Activated CD8-positive, alpha-beta T cell treated with anti-CD3 and anti-CD28 coated beads, Interleukin-2, amount 10 ng/mL, durations not matched to agents 7 days and 5 days (primary cell): ENCODE measurements around the gene CBARP. TPM values are rescaled to one million over a fixed set of nuclear protein-coding genes. Genes with fewer than 3 reads are reported as not detected.
A peak's percentile ranks its signal among the peaks of the same experiment; 100 is the strongest.

Source experiments
- ATAC-seq: fragments of 150-1000 bp; cut with Tn5 transposase; one replicate; pipeline ENCODE4 v1.10.0; 2021; ENCODE audit warnings: moderate library complexity
- CTCF ChIA-PET: fragments of 350-600 bp; sonication (Branson Sonifier 250); formaldehyde crosslinking; loops from one replicate; lab custom pipeline; 2021; ENCODE audit warnings: antibody characterized with exemption; lab: Charles Lee
- POLR2A ChIA-PET: fragments of 350-600 bp; sonication (Branson Sonifier 250); formaldehyde crosslinking; loops from one replicate; lab custom pipeline; 2021; ENCODE audit warnings: antibody characterized with exemption; lab: Charles Lee
- DNase-seq: peaks from one replicate; pipeline ENCODE4 v3.0.0-alpha.2; 2020
- H3K27ac Mint-ChIP-seq: one replicate; pipeline ENCODE4 v1.8.0; 2021; ENCODE audit warnings: mild to moderate bottlenecking, mixed read lengths
- H3K27me3 Mint-ChIP-seq: one replicate; pipeline ENCODE4 v1.8.0; 2021; ENCODE audit warnings: low read depth, mixed read lengths
- H3K36me3 Mint-ChIP-seq: one replicate; pipeline ENCODE4 v1.8.0; 2021; ENCODE audit warnings: low read depth, mixed read lengths
- H3K4me1 Mint-ChIP-seq: one replicate; pipeline ENCODE4 v1.8.0; 2021; ENCODE audit warnings: low read depth, mixed read lengths
- H3K4me3 Mint-ChIP-seq: one replicate; pipeline ENCODE4 v1.8.0; 2021; ENCODE audit warnings: mild to moderate bottlenecking, mixed read lengths
- H3K9me3 Mint-ChIP-seq: one replicate; pipeline ENCODE4 v1.8.0; 2022; ENCODE audit warnings: mixed read lengths; ENCODE audit not compliant: insufficient read depth
- total RNA-seq, 2 experiments: library from RNA; stranded (reverse); gene quantifications; one replicate each; pipeline ENCODE4 v1.2.3, GENCODE V29; 2021

CBARP gene
- total RNA-seq, 2 experiments from 2014 or later: 0.10 TPM; not detected in 1

GRCh38 chr19:1220976-1221903, 16.6 kb downstream of the CBARP start:
- ChIA-PET POLR2A (interaction anchor here (0.7 to 1.1 kb wide), 2 partner anchors 48 to 66 kb away, joined by 3 read pairs; no protein-coding TSS in a partner anchor), CTCF (interaction anchor here (2.8 kb wide), 1 partner anchor 108 kb away, joined by 9 read pairs; no protein-coding TSS in a partner anchor)
- H3K4me3 Mint-ChIP-seq: no peak overlapping the region
- DNase-seq (no peak), ATAC-seq (no peak)
- H3K27ac Mint-ChIP-seq: no peak overlapping the region
- no peaks in the 10 kb centered on the region for H3K27me3 Mint-ChIP-seq
- H3K36me3 Mint-ChIP-seq: peaks cover under 1% of the 10 kb centered on the region
- no peaks in the 10 kb centered on the region for H3K4me1 Mint-ChIP-seq
- no peaks in the 10 kb centered on the region for H3K9me3 Mint-ChIP-seq

DNA sequence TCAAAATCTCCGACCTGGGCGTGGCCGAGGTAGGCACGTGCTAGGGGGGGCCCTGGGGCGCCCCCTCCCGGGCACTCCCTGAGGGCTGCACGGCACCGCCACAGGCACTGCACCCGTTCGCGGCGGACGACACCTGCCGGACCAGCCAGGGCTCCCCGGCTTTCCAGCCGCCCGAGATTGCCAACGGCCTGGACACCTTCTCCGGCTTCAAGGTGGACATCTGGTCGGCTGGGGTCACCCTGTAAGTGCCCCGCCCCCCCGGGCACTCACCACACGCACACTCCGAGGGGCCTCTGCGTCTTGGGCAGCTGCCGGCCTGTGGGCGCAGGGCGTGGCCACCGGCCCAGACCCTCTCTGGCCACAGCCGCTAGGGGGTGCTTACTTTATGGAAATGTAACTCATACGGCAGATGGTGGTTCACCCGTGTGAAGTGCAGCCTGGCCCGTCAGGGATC, 17.3 kb downstream of the CBARP start:
- no peaks in the 10 kb centered on the region for H3K9me3 Mint-ChIP-seq

GRCh38 chr19:1219786-1220476, 17.9 kb downstream of the CBARP start:
- CTCF ChIA-PET: no interaction called here

More for the DNA sequence above, 17.3 kb downstream of the CBARP start:
- H3K4me1 Mint-ChIP-seq: peaks cover 3% of the 10 kb centered on the region
- POLR2A ChIA-PET: interaction anchor here (0.5 to 0.7 kb wide), 2 partner anchors 48 to 378 kb away, joined by 3 to 4 read pairs; no protein-coding TSS in a partner anchor
- ATAC-seq (no peak), DNase-seq (no peak)
- no peak overlapping the region for H3K27ac Mint-ChIP-seq
- H3K27me3 Mint-ChIP-seq: no peaks in the 10 kb centered on the region
- CTCF ChIA-PET: no interaction called here
- H3K36me3 Mint-ChIP-seq: no peaks in the 10 kb centered on the region
- no peak overlapping the region for H3K4me3 Mint-ChIP-seq

DNA sequence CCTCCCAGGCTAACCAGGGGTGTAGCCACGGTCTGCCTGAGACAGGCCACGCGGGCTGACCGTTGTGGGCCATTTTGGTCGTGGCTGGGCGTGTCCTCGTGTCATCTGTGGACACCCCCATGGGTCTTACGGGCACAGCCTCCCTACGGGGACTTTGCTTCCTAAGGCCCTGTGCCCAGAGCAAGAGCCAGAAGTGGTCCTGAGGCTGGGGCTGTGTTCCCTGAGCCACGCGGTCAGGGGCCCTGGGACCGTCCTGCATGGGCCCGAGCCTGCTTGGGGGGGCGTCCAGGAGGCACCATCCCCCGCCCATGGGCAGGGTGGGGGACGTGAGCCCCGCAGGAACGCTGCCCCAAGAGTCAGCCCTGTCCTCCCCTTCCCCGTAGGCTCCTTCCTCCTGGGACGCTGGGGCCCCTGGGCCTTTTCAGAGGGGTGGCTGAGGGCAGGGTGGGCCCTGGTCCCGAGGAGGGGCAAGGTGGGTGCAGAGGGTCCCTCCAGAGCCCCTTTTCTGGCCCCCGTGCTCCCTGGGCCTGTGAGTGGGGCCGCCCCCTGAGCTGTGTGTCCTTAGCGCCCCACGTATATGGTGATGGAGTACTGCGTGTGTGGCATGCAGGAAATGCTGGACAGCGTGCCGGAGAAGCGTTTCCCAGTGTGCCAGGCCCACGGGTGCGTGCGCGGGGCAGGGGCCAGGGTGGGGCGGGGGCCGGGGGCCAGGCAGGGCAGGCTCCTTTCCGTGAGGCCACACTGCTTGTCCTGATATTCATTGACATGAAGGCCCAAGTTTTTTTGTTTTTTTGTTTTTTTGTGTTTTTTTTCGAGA, 18.8 kb downstream of the CBARP start:
- ChIA-PET CTCF (no interaction called here), POLR2A (no interaction called here)
- Mint-ChIP-seq H3K9me3 (no peaks in the 10 kb centered on the region), H3K4me1 (peaks cover 10% of the 10 kb centered on the region), H3K4me3 (no peak overlapping the region), H3K27ac (no peak overlapping the region), H3K36me3 (peaks cover 2% of the 10 kb centered on the region), H3K27me3 (no peaks in the 10 kb centered on the region)
- ATAC-seq (no peak), DNase-seq (no peak)

More at GRCh38 chr19:1219786-1220476, 17.9 kb downstream of the CBARP start:
- Mint-ChIP-seq H3K27me3 (no peaks in the 10 kb centered on the region), H3K4me1 (peaks cover 5% of the 10 kb centered on the region), H3K27ac (no peak overlapping the region), H3K4me3 (no peak overlapping the region), H3K36me3 (no peaks in the 10 kb centered on the region), H3K9me3 (no peaks in the 10 kb centered on the region)
- no peak for ATAC-seq
- DNase-seq: no peak
- POLR2A ChIA-PET: interaction anchor here (0.5 kb wide), 1 partner anchor 377 kb away, joined by 4 read pairs; no protein-coding TSS in a partner anchor

DNA sequence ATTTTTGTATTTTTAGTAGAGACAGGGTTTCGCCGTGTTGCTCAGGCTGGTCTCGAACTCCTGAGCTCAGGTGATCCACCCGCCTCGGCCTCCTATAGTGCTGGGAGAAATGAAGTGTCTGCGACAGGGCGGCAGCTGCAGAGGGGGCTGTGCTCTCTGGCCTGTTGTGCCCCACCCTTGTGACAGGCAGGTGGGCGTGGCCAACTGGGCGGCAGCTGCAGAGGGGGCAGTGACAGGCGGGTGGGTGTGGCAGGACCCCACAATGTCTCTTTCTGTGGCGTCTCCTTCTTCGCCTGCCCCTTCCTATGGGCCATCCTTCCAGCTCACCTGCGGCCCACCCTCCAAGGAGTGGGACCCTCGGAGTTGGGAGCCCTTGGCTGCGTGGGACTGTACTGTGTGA, 20.4 kb downstream of the CBARP start:
- Mint-ChIP-seq H3K27me3 (no peaks in the 10 kb centered on the region), H3K27ac (no peak overlapping the region), H3K4me3 (no peak overlapping the region), H3K9me3 (no peaks in the 10 kb centered on the region), H3K36me3 (peaks cover 11% of the 10 kb centered on the region), H3K4me1 (peaks cover 19% of the 10 kb centered on the region)
- ATAC-seq: no peak
- ChIA-PET CTCF (interaction anchor here (0.9 to 2.2 kb wide), 3 partner anchors 27 to 104 kb away, joined by 3 to 6 read pairs (median 4); no protein-coding TSS in a partner anchor), POLR2A (interaction anchor here (1.0 kb wide), 1 partner anchor 52 kb away, joined by 3 read pairs; the partner anchor contains the start of gene CIRBP)
- no peak for DNase-seq

DNA sequence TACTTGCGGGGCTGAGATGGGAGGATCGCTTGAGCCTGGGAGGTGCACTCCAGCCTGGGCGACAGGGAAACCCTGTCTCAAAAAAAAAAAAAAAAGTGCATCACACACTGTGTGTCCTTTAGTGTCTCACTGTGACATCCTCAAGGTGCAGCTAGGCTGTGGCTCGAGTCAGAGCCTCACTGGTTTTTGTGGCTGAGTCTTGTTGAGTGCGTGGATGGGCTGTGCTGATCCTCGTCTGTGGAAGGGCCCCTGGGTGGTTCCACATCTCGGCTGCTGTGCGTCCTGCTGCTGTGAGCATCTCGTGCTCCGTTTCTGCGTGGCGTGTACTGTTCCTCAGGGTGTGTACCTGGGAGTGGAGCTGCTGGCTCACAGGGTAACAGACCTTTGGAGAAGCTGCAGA, 21.0 kb downstream of the CBARP start:
- H3K27ac Mint-ChIP-seq: no peak overlapping the region

GRCh38 chr19:1214862-1215731, 22.7 kb downstream of the CBARP start:
- Mint-ChIP-seq H3K27ac (peak overlapping the region; percentile 43), H3K36me3 (peaks cover 18% of the 10 kb centered on the region), H3K27me3 (no peaks in the 10 kb centered on the region), H3K4me1 (peaks cover 26% of the 10 kb centered on the region), H3K4me3 (no peak overlapping the region), H3K9me3 (no peaks in the 10 kb centered on the region)
- CTCF ChIA-PET: interaction anchor here (1.0 to 2.2 kb wide), 6 partner anchors 8 to 102 kb away, joined by 3 to 10 read pairs (median 6); partner anchors contain the start of gene ATP5F1D
- POLR2A ChIA-PET: interaction anchor here (1.6 kb wide), 1 partner anchor 54 kb away, joined by 5 read pairs; the partner anchor contains the start of gene CIRBP
- no peak for ATAC-seq
- DNase-seq: no peak

More for the DNA sequence above, 21.0 kb downstream of the CBARP start:
- H3K4me1 Mint-ChIP-seq: peaks cover 20% of the 10 kb centered on the region
- POLR2A ChIA-PET: no interaction called here
- peaks cover 12% of the 10 kb centered on the region for H3K36me3 Mint-ChIP-seq
- H3K4me3 Mint-ChIP-seq: no peak overlapping the region
- ATAC-seq (no peak), DNase-seq (no peak)
- no peaks in the 10 kb centered on the region for H3K9me3 Mint-ChIP-seq
- H3K27me3 Mint-ChIP-seq: no peaks in the 10 kb centered on the region
- CTCF ChIA-PET: interaction anchor here (2.2 kb wide), 1 partner anchor 103 kb away, joined by 6 read pairs; no protein-coding TSS in a partner anchor

DNA sequence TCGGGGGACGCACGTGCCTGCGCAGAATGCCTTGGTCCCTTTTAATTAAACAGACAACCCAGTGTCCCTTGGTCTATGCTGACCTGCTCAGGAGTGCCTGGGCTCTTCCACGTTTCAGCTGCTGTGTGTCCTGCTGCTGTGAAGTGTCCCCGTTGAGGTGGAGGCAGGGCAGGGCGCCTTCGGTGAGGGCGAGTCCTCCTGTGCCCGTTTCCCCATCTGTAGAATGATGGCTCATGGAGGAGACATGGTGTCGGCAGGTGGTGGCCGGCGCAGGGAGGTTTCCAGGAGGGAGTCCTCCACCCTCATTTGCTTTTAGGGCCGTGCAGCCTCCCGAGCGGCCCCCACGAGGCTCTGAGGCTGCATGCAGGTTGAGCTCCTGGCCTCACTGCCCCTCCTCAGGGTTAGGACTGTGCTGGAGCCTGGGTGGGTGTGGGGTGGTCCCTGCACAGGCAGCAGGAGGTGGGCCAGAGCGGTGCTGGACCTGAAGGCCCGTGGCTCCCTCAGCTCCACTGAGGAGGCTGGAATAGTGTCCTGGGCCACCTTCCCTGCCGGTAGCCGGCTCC, 23.4 kb downstream of the CBARP start:
- no peak for DNase-seq
- Mint-ChIP-seq H3K27ac (peak overlapping the region; percentile 91), H3K4me3 (peak overlapping the region; percentile 60), H3K36me3 (peaks cover 21% of the 10 kb centered on the region), H3K4me1 (peaks cover 32% of the 10 kb centered on the region), H3K9me3 (no peaks in the 10 kb centered on the region), H3K27me3 (no peaks in the 10 kb centered on the region)
- ChIA-PET CTCF (interaction anchor here (0.8 to 2.0 kb wide), 10 partner anchors 9 to 351 kb away, joined by 3 to 10 read pairs (median 4); partner anchors contain the start of gene ATP5F1D), POLR2A (interaction anchor here (0.6 kb wide), 1 partner anchor 55 kb away, joined by 3 read pairs; no protein-coding TSS in a partner anchor)
- no peak for ATAC-seq

GRCh38 chr19:1213391-1214286, 24.2 kb downstream of the CBARP start:
- peak; percentile 65 for ATAC-seq
- H3K4me1 Mint-ChIP-seq: peaks cover 35% of the 10 kb centered on the region
- H3K4me3 Mint-ChIP-seq: peak overlapping the region; percentile 60
- H3K9me3 Mint-ChIP-seq: no peaks in the 10 kb centered on the region
- peak; percentile 58 for DNase-seq
- peak overlapping the region; percentile 91 for H3K27ac Mint-ChIP-seq
- H3K27me3 Mint-ChIP-seq: no peaks in the 10 kb centered on the region
- peaks cover 25% of the 10 kb centered on the region for H3K36me3 Mint-ChIP-seq
- ChIA-PET CTCF (interaction anchor here (0.8 to 2.0 kb wide), 10 partner anchors 9 to 350 kb away, joined by 3 to 10 read pairs (median 4); partner anchors contain the start of gene ATP5F1D), POLR2A (interaction anchor here (0.6 kb wide), 1 partner anchor 56 kb away, joined by 3 read pairs; no protein-coding TSS in a partner anchor)
